Hindlimb muscle (tissue), 1 donor: ENCODE data around the gene PDLIM4. TPM values are rescaled to one million over a fixed set of nuclear protein-coding genes. Genes with fewer than 3 reads are reported as not detected.

Experiments
- DNase-seq: peaks from one replicate; pipeline ENCODE4 v3.0.0-alpha.2; 2013
- polyA plus RNA-seq: library from polyadenylated mRNA; unstranded; fragments of 120-200 nt; gene quantifications from one replicate; pipeline ENCODE4 v1.2.1, GENCODE V29; 2013; ENCODE audit not compliant: insufficient read length

The PDLIM4 gene
- polyA plus RNA-seq, 1 donor, result 51.7 TPM

- DNase-seq, result no peak
These were observed 3.8 kb upstream of the PDLIM4 start for GRCh38 chr5:132253452-132254320.

DNA sequence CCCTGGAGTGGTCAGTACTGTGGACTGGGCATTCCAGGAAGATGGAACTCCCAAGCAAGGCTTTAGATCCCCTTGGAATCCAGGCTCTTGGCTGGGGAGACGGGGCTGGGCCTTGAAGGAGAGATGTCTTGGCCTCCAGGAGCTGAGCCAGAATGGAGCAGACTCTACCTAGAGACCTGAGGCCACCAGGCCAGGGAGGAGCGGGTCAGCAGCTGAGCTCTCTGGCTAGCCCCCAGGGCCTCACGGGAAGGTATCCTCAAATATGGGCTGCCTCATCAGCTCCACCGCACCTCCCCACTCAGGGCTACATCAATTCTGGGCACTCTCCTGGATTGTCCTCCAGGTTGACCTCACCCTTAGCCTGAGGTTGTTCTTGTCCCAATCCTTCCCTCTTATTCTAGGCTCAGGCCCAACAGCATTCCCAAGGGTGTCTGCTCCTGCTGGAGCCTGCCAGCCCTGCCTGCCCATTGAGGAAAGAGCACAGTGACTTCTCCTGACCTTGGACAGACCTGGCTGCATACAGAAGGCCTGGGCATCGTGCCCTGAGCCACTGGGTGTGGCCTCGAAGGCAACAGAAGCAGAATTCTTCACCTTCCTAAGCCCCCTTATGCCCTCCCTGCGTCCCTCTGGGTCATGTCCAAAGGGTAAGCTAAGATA is 3.0 kb upstream of the PDLIM4 start:
- DNase-seq, result no peak

DNA sequence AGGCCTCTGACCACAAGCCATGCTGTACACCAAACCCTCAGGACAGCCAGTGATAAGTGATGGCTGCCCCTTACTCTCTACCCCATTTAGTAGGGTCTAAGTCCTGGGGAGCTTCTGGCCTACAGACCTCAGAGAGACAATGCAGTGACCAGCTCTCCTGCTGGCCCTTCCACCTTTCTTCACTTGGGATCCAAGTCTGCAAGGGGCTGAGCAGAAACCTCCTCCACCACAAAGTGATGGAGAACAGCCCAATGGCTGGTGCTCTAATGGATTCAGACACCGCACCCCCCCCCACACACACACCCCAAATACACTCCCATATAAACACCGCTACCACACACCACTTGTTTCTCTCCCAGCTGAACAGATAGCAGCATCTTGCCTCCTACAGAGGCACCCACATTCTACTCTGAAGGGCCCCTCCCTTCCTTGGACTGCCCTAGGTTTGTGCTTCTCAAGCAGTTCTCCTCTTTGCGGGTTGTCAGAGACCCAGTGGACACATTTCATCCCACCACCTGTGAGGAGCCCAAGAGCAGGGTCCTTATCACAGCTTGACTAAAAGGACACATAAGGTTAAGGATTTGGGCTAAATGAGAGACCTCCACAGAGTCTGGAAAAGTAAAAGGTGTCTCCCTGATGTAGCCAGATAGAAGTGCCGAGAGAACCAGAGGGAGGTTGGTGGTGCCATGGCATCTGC is 1.3 kb upstream of the PDLIM4 start:
- no peak for DNase-seq

DNA sequence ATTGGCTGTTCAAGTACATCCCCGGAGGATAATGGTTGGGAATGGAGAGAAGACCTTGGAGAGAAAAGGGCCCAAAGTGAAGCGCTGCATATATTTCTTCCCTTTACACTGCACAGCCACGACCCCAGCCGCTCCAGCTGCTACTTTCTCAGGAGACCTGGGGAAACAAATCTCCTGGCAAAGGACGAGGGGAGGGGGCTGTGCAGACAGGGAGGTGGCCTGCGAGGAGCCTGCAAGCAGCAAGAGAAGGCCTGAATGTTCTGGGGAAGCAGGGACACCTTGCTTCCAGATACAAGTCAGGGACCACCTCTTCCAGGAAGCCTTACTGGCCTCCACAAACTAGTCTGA is 739 bp upstream of the PDLIM4 start:
- DNase-seq, result no peak

DNA sequence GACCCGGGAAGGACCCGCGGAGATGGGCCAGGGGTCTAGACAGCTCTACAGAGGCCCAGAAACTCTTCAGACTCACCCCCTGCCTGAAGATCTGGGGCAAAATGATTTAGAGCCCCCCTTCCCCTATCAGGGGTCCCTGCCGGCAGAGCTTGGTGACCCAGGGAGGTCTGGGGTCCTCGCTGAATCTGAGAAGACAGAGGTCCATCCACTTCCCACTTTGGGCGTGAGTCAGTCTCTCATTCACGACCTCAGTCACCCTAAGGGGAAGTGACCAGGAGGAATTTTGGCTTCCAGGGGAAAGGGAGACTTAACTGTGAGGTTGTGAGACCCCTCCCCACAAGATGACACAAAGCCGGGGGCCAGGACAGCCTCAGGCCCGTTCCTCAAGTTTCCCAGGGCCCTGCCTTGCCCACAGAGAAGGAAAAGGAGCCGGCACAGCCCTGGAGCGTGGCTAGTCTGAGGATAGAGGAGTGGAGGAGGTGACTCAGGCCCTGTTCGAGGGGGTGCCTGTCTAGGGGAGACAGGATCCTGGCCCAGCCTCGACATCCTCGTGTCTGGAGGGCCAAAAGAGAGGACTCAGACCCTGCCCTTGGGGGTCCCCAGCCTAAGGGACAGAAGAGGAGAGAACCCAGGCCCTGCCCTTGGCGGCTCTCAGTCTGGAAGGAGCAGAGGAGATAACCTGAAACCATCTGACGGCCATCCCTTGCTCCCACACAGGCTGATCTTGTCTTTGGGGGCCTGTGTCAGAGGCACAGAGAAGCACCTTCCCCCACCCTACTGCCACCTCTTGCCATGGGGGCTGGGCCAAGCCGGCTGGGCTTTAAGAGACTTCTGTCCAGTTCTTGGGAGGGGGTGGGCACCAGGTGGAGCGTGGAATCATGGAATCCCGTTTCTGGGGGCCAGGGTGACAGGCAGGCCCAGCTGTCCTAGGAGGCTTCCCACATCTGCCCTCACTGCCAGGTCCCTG is 889 bp downstream of the PDLIM4 start:
- no peak for DNase-seq

DNA sequence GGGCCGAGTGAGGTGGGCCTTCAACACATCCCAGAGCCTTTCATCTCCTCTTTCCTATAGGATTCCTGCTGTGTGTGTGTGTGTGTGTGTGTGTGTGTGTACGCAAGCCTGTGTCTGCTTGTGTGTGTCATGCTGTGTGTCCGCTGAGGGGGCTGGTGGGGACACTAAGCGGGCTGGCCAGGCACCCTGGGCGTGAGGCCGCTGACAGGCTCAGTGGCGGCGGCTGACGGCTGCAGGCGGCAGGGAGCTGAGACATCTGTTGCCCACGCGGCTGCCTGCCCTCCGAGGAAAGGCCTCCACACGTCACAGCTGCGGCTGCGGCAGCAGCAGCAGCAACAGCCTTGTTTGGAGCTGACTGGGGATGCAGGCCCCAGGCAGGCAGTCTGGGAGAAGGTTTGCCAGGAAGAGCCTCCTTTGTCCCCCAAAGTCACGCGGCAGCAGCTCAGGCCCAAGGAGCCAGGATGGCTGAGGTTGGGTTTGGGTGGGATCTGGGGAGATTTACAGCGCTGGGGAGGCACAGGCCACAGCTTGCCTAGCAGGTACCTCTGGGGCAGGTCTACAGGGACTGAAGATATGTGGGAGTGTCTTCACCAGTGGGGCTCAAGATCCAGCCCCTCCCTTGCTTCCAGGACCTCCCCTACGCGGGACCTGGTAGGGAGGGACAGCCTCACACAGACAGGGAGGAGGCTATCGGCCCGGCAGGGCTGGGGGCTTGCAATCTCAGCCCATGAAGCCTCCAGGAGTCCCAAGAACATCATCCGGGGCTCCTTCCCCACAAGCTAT is 1.8 kb downstream of the PDLIM4 start:
- DNase-seq, result peak; percentile 73

DNA sequence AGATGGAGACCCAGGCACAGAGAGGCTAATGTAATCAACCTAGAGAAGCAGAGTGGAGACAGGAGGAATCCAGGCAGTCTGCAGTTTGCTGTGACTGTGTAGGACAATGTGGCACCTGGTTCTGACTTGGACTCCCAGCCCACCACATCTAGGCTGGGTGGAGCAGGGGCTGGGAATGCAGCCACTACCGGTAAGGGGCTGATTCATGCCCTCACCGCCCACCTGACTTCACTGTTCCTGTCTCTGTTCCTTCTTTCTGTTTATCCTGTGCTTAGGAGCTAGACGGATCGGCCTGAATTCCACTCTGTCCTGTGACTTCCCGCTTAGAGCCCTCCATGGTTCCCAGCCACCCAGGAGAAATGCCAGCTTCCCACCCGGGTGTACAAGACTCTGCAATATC is 2.6 kb downstream of the PDLIM4 start:
- DNase-seq, result no peak

GRCh38 chr5:132260714-132261551 is 3.4 kb downstream of the PDLIM4 start:
- no peak for DNase-seq

GRCh38 chr5:132261881-132262845 is 4.7 kb downstream of the PDLIM4 start:
- no peak for DNase-seq

DNA sequence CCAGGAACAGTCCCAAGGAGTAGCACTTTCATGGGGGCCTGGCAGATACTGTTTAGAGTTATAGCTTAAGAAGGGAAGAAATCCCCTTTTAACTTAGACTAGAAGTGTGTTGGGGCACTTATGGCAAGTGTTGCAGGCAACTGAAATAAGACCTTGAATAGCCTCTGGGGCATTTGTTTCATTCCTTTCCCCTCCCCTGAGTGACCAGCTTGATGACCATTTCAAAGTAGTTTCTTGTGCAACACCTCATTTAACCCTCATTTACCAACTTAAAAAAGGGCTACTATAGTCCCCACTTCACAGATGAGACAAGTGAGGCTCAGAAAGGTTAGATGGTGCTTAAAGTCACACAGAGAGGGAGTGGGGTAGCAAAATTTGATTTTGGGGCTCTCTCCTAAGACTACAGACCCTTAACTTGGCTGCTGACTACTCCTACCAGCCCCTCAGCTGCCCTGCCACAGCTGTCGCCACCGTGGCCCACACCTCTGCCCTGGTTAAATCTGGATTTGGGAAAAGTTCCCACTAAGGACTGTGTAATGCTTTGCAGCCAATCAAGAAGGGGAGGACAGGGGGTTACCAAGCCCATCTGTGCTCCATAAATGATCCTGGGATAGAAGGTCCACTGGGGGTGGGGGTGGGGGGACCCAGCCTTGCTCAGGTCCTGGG is 5.5 kb downstream of the PDLIM4 start:
- no peak for DNase-seq

DNA sequence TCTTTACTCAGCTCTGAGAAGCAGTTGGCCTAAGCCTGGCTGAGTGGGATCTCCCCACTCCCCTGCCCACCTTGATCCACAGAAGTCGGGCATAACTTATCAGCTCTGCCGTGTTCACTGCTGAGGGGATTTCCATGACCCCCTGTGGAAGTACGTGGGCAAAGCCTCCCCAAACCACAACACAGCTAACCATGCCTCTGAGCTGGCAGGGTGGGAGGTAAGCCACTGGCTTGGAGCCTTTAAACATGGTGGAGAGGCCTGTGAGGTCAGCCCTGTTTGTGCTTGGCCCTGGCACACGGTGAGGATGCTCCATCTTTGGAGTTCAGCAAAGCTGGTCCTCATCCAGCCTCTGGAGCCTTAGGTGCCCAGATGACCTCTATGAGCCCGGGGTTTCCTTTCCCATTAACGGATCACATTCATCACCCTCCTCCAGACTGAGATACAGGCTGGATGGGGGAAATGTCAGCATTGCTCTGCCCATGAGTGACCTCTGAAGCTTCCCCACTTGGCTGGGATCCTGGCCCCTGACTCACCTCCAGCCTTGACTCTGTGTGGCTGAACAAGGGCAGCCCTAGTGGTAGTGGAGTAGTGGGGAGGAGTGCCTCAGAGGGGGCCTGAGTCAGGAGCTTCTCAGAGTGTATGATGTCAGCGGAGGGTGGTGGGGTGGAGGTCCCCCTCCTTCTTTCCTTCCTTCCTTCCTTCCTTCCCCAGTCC is 6.2 kb downstream of the PDLIM4 start:
- DNase-seq, result no peak

GRCh38 chr5:132264546-132265335 is 7.2 kb downstream of the PDLIM4 start:
- DNase-seq, result no peak

DNA sequence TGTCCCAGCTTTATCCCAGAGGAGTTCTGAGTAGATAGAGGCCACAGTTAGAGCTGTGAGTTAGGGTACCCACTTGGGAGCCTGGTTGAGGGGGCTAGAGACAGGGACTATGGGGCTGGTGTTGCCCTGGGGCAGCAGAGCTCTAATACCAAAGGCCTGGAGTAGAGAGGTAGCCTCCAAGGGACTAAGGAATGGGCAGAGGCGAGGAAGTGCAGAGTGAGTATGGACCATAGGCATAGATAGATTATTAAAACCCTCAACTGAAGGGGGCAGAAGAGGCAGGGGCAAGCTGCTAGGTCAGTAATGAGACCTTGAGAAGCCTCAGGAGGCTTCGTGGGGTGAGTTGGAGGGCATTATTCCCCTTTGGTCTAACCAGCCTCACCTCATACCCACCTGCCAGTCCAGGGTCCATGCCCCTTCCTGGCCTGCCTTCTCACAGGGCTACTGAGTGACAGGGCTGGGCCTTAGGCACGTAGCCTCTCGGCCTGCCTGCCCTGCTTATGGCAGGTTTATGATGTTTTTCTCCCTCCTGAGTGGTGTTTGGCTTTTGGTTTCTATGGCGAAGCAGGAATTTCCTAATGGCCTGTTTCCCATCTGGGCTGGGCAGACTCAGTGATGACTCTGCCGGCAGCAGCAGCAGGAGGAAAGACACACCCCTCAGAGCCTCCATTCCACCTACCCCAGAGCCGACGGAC is 8.0 kb downstream of the PDLIM4 start:
- DNase-seq, result peak; percentile 87

GRCh38 chr5:132266031-132266835 is 8.7 kb downstream of the PDLIM4 start:
- DNase-seq, result no peak

GRCh38 chr5:132266836-132267160 is 9.3 kb downstream of the PDLIM4 start:
- no peak for DNase-seq
